Activated CD8-positive, alpha-beta memory T cell treated with anti-CD3 and anti-CD28 coated beads, Interleukin-2, amount 50 U/mL, for 4 hours (primary cell): Measurements from ENCODE around the gene PRSS35.
"Not testable (repeated sequence)": the region's sequence is repeated elsewhere in the genome, so short reads cannot be mapped to it uniquely, and the experiment has no call there.

Experiments
- DNase-seq: peaks from one replicate; pipeline ENCODE4 v3.0.0-alpha.2; 2020

Gene PRSS35, protein sequence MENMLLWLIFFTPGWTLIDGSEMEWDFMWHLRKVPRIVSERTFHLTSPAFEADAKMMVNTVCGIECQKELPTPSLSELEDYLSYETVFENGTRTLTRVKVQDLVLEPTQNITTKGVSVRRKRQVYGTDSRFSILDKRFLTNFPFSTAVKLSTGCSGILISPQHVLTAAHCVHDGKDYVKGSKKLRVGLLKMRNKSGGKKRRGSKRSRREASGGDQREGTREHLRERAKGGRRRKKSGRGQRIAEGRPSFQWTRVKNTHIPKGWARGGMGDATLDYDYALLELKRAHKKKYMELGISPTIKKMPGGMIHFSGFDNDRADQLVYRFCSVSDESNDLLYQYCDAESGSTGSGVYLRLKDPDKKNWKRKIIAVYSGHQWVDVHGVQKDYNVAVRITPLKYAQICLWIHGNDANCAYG

GRCh38 chr6:83511901-83512681 is at the start of gene PRSS35:
TSS of gene PRSS35 (plus strand) at chr6:83512534. CDS start at chr6:83523442, 10,908 bp downstream.
- DNase-seq, result peak; percentile 13

DNA sequence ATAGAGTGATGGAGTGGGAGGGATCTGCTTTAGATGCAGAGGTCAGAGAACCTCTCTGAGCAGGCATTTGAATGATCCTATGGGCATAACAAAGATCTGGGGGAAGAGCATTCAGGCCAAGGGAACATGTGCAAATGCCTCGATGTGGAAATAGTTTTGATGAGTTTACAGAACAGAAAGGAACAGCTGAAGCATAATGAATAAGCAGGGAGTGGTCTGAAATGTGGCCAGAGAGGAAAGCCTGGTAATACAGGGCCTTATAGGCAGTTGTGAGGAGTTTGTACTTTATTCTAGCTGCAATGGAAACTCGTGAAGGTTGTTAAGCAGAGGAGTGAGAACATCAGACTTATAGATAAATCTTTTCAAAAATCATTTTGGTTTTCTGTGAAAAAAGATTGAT is 48.4 kb upstream of the PRSS35 start:
- DNase-seq, result no peak

- DNase-seq, result no peak
These were observed 47.8 kb upstream of the PRSS35 start for GRCh38 chr6:83464381-83465140.

GRCh38 chr6:83466328-83466727 is 46.0 kb upstream of the PRSS35 start:
- no peak for DNase-seq

DNA sequence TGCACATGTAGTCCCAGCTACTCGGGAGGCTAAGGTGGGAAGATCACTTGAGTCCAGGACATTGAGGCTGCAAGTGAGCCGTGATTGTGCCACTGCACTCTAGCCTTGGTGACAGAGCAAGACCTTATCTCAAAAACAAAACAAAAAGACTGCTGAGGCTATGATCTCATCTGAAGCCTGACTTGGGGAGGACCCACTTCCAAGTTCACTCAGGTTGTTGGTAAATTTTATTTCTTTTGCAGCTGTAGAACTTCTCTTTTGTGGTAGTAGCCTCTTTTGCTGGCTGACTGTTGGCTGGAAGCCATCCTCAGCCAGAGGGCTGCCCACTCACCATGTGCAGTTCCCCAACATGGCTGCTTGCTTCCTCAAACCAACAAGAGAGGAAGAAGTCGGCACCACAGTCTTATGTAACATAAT is 44.7 kb upstream of the PRSS35 start:
- no peak for DNase-seq

DNA sequence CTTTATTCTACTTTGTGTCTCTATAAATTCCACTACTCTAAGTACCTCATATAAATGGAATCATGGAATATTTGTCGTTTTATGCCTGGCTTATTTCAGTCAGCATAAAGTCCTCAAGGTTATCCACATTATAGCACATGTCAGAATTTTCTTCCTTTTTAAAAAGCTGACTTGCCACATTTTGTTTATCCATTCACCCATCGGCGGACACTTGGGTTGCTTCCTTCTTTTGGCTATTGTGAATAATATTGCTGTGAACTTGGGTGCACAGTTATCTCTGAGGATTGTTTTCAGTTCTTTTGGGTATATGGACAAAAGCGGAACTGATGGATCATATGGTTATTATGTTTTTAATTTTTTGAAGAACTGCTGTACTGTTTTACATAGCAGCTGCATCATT is 42.3 kb upstream of the PRSS35 start:
- no peak for DNase-seq

DNA sequence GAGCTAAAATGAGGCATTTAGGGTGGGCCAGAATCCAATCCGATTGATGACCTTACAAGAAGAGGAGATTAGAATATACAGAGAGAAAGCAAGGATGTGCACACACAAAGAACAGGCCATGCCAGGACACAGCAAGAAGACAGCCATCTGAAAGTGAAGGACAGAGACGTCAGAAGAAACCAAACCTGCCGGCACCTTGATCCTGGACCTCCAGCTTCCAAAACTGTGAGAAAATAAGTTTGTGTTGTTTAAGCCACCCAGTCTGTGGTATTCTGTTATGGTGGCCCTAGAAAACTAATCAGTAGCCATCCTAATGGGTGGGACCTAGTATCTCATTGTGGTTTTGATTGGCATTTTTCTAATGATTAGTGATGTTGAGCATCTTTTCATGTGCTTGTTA is 41.7 kb upstream of the PRSS35 start:
- DNase-seq, result no peak

- no peak for DNase-seq
These were observed 39.6 kb upstream of the PRSS35 start for GRCh38 chr6:83472767-83473166.

GRCh38 chr6:83474309-83474708 is 38.0 kb upstream of the PRSS35 start:
- DNase-seq, result no peak

DNA sequence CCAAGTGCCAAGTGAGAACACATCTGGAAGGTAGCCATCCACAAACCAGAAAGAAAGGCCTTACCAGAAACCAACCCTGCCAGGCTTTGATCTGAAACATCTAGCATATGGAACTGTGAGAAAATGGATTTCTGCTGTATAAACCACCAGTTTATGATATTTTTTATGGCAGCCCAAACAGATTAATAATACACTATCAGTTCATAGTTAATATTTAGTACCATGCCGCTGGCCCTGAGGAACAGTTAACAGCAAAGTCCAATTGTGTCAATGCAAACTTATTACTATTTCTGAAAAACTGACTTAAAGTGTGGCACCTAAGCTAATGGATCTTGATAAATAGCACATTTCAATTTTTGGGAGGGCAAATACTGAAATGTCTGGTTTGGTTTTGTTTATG is 35.4 kb upstream of the PRSS35 start:
- DNase-seq, result no peak

- DNase-seq, result no peak
These were observed 32.9 kb upstream of the PRSS35 start for GRCh38 chr6:83479389-83479788.

DNA sequence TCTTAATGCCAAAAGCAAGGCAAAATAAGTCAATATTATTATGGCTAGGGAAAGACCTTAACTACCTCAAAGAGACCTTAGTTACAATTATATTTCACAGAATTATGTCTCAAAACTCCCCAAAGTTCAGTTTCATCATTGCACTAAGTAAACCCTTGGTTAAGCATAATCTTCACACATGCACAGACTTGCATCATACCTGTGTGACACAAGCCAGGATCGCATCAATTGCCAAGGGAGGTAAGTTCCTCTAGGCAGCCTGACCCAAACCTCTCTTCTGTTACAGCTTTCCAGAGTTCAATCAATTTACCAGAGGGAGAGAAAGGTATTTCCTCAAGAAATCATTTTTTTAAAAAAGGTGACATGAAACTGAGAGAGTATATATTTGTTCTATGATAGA is 31.9 kb upstream of the PRSS35 start:
- no peak for DNase-seq

DNA sequence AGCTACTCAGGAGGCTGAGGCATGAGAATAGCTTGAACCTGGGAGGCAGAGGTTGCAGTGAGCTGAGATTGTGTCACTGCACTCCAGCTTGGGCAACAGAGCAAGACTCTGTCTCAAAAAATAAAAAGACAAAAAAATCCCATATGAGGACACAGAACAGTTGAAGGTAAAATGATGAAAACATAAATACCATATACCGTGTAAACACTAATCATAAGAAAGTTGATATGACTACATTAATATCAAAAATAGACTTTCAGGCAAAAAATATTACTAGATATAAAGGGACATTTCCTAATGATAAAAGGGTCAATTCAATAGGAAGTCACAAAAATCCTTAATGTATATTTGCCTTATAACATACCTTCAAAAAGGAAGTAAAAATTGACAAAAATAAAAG is 30.4 kb upstream of the PRSS35 start:
- not testable (repeated sequence) for DNase-seq

- DNase-seq, result no peak
These were observed 23.9 kb upstream of the PRSS35 start for GRCh38 chr6:83488448-83488847.

- DNase-seq, result no peak
These were observed 23.5 kb upstream of the PRSS35 start for GRCh38 chr6:83488861-83489260.

- DNase-seq, result no peak
These were observed 22.0 kb upstream of the PRSS35 start for GRCh38 chr6:83490217-83490807.

- DNase-seq, result no peak
These were observed 7.0 kb upstream of the PRSS35 start for GRCh38 chr6:83505356-83505755.

DNA sequence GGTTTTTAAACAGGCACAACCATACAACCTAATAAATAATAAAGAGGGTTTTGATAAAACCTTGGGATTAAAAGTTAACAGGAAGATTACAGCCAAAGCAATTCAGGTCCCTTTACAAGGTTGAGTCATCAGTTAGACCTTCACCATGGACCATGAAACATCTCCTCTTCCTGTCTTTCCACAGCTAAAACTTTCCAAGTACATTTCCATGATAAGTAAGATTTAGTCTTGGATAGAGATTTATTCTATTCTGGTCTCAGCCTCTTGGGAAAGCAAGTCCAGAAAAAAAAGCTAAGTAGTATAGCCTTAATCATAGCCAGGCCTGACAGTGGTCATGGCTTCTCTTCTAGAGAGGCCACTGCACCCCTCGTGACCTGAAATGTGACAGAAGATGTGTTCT is 2.9 kb upstream of the PRSS35 start:
- no peak for DNase-seq

DNA sequence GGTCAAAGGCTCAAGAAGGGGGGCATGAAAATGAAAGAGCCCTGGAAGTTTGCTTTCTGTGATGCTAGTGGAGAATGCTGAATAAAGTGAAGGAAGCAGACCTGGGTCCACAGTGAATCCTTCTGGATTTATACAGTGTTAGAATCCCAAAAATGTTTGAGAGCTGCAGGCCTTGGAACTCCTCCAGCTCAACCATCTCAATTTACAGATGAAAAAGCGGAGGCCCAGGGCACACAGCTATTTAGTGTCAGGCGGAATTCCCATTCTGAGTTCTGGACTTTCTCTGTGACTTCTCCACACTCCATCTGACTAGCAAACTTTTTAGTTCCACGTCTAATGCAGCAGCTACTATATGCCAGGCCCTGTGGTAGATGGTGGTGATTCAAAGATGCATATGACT is 1.5 kb upstream of the PRSS35 start:
- DNase-seq, result no peak

- no peak for DNase-seq
These were observed 1.1 kb upstream of the PRSS35 start for GRCh38 chr6:83511266-83511665.

DNA sequence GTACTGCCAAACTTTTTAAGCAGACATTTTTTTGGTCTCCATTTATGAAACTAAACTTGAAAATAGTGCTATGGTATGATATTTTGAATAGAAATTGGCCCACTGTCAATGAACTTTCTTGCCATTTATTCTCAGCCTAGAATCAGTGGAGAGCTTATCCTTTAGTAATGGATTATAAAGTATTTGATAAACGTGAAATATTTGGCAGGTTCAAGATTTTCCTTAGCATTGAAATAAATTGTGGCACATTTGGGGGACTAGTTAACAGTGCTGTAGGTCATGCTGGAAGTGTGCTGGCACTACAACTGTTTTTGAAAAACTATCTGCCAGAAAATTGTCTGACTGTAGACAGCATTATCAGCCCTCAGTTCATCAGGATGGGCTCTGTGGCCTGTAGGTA is 2.1 kb downstream of the PRSS35 start:
- DNase-seq, result no peak

DNA sequence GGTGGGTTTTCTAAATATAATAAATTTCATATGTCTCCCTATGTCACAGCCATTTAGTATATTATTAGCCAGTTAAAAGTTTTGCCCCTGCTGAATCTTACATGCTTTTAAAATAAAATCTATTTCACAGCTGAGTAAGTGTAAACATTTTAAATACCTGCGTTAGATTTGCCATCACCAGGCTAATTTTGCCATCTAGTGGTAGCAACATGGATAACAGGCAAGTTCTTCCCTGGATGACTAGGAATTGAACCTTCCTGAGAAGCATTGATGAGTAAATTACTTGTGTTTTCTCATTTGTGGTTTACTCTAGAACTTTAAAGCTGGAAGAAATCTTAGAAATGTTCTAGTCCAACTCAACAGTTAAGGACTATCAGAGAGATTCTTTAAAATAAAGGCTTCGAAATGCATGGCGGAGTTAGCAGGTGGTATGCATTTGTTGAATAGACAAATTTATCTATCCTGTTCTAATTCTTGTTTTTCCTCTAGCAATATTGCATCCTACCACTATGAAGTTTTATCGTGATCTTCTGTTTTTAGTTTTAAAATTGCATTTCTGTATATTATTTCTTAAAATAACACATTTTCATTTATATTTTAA is 2.6 kb downstream of the PRSS35 start:
- DNase-seq, result no peak

GRCh38 chr6:83517500-83517899 is 5.2 kb downstream of the PRSS35 start:
- DNase-seq, result no peak
